DMS153 treated with DMSO at 0.1 percent for 48 hours (cell line): ENCODE data around the gene CACNB1.
A peak's percentile ranks its signal among the peaks of the same experiment; 100 is the strongest.
"Not testable (repeated sequence)": the region's sequence is repeated elsewhere in the genome, so short reads cannot be mapped to it uniquely, and the experiment has no call there.

Source experiments
- DNase-seq: peaks from one replicate; lab custom pipeline; 2025; ENCODE audit not compliant: unreplicated experiment; lab: John Stamatoyannopoulos, UW

CACNB1 gene

DNA sequence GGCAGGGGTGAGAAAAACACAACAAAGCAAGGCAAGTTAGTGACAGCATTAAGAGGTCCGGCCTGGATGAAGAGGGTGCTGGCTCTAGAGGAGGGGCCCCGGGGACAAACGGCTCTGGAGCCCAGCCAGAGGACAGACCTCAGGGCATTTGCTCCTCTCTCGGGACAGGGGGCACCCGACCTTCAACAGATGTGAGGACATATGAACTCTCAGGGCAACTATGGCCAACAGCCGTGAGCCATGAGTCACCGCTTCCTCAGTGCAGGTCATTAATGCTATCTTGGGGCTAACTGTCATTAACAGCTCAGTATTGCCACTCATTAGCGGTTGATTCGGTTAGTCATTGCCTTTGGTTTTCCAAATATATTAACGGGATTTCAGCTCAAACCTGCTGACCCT lies 21.8 kb downstream of the CACNB1 start:
- no peak for DNase-seq

DNA sequence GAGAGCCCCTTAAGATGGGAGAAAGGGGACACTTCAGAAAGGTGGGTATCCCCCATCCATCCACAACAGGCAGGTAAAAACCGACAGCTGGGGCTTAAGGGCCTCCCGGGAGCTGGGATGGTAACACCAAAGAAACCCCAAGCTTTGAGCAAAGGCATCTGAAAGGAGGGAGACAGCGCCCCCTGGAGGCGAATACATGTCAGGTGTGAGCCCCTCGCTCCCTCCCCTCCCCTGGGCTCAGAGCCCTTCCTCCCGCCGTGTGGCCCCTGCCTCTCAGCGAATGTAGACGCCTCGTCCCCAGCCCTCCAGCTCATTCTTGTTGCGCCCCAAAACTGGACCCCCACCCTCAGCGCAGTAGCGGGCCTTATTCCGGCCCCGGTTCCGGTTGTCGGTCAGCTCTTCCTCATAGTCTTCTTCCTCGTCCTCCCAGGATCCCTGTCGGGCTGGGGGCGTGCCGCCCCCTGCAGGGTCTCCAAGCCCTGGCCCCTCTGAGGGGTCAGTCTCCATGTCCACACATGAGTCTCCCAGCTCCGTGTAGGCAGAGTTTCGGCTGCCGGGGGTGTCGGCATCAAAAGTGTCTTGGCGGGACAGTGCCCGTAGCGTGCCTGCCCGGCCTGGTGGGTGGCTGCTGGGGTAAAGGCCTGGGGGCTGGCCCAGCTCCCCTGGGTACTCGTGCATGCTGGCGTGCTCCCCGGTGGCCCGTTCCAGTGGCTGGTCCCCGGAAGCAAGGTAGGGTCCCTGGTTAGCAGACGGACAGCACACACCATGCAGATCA lies 22.4 kb downstream of the CACNB1 start:
- DNase-seq = peak; percentile 24

DNA sequence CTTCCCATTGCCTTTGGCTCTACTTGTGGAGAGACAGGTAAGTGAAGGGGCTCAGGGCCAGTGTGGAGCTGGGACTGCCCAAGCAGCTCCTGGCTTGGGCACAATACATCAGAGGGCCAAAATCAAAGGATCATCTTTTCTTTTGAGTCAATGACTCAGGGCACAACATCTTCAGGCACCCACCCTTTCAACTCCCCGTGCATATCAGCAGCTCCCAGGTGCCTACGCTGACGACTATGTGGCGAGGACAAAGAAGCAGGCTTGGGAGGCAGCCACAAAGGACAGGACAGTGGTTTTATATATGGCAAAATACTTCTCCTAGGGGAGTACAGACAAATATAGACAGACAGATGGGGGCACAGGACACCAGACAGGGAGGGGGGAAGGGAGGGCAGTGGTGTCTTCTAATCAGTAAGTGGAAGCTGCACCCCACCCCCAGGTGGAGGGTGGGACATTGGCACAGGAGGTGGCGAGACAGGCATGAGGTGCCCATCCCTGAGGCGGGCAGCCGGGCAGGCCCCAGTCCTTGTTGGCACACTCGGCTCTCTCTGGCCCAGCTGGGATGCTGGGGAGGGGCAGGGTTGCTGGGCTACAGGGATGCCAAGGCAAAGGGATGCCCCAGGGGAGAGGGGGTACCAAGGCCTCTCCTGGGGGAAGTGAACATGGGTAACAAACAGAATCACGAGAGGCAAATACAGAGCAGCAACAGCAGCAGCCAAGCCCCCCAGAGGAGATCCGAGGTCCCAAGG lies 23.8 kb downstream of the CACNB1 start:
- no peak for DNase-seq

DNA sequence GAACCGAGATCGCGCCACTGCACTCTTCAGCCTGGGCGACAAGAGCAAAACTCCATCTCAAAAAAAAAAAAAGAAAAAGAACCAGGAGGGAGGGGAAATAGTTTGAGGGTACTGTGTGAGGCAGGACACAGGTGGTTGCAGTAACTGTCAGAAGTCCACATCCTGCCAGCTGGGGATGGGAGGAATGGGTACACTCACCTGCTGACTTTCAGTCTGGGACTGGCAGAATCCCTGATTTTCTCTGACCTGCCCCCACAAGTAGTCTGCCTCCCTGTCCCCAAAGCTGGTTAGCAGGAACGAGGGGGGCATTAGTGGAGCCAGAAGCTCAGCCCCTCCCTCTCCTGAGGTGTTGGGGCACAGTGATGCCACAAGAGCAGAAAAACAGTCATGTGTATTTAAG lies 24.4 kb downstream of the CACNB1 start:
- no peak for DNase-seq

DNA sequence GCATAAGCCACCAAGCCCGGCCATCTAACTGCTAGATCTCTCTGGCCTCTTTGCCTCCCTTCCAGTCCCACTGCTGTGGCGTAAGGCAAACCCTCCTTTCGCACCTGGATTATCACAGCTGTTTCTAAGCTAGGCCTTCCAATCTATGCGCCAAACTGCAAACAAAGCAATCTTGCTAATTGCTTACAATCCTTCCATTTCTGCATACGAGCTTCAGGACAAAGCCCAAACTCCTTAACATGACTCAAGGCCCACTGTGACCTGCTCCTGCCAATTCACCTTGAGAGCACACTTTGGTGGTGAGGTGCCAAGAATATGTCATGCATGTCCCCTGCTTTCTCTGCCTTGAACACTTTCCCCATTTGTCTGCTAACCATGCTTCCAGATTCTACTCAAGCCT lies 25.5 kb downstream of the CACNB1 start:
- DNase-seq = no peak

DNA sequence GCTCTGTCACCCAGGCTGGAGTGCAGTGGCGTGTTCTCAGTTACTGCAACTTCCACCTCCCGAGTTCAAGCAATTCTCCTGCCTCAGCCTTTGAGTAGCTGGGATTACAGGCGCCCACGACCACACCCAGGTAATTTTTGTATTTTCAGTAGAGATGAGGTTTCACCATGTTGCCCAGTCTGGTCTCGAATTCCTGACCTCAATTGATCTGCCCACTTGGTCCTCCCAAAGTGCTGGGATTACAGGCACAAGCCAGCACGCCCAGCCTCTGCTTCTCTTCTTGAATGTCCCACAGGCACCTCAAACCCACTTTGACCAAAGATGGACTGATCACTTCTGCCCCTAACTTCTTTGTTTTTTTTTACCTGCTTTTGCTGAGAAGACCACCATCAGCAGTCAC lies 26.9 kb downstream of the CACNB1 start:
- DNase-seq = no peak

DNA sequence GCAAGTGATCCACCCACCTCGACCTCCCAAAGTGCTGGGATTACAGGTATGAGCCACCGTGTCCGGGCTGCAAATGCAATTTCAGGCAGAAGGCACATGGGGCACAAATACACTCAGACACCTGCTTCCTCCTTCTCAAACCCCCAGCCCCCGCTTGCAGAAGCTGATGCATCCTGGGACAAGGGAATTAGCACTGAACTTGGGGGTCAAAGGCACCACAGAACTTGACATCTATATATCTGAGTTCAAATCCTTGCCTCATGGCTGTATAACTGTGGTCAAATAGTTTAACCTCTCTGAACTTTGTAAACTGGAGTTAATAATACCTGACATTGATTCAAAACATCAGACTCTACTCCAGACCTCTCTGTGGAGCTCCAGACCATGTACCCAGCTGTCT lies 27.4 kb downstream of the CACNB1 start:
- no peak for DNase-seq

DNA sequence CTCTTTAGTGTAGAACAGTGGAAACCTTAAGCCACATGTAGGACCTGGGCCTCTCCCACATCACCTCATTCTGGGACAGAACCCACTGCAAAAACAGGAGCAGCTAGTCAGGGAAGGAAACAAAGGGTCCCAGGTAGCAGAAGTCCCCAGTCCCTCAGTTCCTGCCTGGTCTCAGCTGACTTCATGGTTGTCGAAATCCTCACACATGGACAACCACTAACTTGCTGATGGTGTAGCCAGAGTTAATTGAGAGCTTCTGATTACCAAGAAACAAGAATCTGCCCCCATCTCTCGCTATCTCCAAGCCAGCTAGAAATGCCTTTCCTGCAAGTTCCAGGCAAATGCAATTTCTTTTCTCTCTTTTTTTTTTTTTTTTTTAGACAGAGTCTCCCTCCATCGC lies 28.0 kb downstream of the CACNB1 start:
- no peak for DNase-seq

DNA sequence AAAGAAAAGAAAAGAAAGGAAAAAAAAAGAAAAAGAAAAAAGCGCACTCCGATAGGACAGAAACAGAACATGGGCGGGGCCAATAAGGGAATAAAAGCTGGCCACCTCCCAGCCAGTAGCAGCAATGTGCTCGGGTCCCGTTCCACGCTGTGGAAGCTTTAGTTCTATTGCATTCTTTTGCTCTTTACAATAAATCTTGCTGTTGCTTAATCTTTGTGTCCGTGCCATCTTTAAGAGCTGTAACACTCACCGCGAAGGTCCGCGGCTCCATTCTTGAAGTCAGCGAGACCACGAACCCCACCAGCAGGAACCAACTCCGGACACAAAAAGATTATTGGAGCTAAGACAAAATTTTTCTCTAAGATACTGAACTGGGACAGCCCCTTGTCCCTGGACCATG lies 28.4 kb downstream of the CACNB1 start:
- DNase-seq = no peak

DNA sequence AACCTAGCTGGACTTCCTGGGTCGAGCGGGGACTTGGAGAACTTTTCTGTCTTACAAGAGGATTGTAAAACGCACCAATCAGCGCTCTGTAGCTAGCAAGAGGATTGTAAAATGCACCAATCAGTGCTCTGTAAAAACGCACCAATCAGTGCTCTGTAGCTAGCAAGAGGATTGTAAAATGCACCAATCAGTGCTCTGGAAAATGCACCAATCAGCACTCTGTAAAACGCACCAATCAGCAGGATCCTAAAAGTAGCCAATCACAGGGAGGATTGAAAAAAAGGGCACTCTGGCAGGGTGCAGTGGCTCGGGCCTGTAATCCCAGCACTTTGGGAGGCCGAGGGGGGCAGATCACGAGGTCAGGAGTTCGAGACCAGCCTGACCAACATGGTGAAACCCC lies 29.0 kb downstream of the CACNB1 start:
- DNase-seq = not testable (repeated sequence)

DNA sequence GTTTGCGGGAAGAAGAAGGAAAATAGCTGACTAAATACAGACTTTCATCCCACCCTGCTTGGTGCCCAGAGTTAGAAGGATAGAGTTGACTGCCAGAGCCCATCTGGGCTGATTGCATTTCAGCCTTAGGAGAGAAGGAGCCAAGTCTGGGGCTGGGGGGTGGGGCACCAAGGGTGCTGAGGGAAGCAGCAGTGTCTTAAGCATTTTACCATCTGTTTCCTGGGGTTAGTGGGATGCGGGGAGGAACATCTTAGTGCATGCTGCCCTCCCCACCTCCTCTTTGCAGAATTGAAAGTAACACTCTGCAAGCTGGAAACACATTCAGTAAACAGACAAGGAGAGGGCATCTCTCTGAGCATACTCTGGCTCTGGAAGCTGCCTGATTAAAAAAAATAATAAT lies 30.0 kb downstream of the CACNB1 start:
- no peak for DNase-seq

DNA sequence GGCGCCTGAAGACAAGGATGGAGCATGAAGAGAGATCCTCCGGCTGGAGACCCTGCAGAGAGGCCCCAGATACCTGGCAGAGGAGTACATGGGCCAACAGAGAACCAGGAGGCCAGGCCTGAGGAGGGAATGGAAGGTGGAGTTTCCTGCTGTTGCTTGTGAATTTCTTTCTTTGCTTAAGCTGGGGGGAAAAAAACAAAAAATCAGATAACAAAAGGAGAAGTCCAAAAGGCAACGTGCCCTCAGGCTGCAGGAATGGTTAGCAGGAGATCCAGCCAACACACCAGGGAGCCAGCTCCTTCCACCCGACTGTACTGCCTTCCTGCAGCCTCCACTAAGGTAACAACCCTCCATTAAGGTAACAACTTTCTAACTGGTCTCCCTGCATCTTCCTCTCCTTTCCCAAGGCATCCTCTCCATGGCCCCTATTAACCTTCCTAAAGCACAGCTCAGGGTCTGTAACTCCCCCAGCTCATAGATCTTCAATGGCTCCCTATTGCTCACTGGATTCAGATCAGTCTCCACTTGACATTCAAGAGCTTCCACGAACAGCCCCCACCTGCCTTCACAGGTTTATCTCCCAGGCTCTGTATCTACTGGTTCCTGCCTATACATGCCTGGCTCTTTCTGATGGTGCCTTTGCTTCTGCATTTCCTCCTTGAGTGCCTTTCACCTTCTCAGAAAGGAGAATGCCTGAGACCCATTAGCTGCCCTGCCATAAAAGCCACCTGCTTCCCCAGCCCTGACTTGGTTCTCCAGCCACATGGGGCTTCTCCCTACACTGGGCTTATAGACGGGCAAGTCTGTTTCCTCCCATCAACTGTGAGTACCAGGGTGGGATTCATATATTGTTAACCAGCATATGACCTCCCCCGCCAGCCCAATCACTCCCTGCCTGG lies 30.8 kb downstream of the CACNB1 start:
- DNase-seq = no peak

DNA sequence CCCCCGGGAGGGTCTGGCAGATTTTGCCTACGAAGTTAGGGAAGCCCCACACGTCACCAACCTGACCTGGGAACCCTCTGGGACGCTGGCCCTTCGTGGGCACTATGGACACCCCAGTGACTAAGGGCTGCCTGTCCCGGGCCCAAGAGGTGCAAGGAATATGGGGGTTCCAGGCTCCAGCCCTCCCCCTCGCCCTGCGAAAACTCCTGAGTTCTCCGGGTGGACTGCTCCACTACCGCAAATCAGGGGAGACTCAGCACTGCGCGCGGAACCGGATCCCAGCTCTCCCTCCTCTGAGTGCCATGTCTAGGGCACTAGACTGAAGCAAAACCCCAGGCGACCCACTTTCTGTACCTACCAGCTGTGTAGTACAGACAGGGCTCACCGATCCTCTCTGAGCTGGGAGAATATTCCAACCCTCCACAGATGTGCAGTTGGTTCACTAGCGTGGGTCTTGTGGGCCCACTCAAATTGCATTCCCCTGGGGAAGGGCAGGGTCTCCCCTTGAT lies 31.6 kb downstream of the CACNB1 start, which contains the start of gene ARL5C:
Gene ARL5C, minus strand, starts transcription at position 321 of the 509 bp plus-strand sequence. CDS start 401 bp downstream, outside the sequence.
- DNase-seq = no peak

DNA sequence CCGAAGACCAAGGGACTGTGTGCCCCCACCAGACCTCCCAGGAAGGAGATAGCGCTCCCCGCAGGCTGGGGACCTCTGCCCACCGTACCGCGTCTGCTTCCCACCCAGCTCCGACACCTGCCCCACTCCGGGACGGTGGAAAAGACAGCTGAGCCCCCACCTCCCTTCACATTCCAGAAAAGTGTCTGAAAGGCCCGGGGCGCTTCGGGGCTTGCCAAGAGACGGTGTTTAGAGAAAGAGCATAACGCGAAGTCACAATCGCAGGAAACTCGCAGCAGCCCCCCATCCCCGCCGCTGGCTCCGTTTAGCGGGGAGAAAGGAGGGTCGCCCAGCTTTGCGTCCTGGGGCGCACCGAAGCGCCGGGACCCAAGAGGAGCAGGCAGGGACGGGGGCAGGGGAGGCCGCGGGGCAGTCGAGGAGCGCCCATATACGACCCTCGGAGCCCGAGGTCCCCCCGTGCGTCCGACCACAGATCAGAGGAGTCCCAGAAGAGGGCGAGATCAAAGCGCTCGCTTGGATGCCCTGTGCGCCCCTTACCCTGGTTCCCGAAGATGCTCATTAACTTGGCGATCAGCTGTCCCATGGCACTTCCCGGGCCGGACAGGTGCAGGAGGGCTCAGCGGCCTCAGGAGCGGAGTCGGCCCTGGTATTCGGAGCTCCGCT lies 32.2 kb downstream of the CACNB1 start:
- no peak for DNase-seq

DNA sequence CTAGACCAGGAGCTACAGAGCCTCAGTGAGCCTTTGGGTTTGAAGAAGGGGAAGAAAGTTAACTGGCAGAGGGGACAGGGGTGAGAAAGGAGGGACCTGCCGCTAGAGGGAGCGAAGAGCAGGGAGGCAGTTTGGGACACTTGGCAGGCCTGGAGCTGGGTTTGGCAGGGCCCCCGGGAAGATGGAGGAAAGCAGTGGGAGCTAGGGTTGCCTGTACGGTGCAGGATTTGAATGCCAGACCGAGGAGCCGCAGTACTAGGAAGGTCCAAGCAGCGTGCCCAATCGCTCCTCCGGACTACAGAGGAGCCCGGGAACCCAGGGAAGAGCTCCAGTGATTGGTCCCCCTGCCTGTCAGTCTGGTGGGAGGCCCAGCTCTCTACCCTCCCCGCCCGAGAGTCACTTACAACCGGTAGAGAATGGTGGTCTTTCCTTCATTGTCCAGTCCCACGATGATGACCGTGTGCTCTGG lies 32.8 kb downstream of the CACNB1 start:
- peak; percentile 14 for DNase-seq

DNA sequence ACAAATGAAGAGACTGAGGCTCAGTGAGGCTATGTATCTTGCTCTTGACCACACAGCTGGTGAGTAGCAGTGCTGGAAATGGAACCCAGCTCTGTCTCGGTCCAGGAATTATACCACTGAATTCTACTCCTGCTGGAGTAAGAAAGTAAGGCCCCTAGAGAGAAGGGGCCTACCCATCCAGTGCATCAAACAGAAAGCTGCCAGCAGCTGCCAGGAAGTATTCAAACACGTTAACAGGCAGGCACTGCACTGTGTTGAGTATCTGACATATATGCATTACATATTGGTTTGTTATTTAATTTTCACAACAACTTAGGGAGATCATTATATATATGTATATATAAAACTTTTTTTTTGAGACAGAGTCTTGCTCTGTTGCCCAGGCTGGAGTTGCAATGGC lies 35.5 kb downstream of the CACNB1 start:
- DNase-seq = no peak

DNA sequence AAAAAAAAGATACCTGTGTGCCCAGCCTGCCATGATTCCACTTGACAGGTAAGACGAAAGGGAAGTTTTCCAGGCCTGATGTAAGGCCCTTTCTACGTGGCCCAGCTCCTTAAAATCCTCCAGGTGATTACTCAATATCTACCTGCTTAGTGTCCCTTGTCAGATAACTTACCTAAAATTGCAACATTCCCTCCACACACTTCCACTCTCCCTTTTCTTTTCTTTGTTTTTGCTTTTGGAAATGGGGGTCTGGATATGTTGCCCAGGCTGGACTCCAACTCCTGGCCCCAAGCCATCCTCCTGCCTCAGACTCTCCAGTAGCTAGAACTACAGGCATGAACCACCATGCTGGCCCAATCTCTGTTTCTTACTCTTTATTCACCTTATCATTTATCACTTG lies 38.8 kb downstream of the CACNB1 start:
- DNase-seq = no peak

DNA sequence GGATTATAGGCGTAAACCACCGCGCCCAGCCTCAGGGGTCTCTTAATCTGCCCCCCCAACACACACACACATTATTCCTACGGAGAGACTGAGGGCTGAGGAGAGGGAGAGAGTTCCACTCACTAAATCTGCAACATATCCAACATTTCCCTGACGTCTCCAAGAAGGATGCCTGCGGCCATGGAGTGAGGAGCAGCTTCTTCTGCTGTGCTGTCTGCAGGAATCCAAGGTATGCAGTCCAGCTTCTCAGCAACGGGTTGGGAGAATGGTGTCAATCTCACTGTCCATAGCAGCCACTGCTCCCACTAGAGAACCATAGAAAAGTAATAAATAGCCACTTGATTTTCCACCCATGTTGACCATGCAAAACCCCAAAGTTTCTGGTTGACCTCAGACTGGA lies 41.0 kb downstream of the CACNB1 start:
- no peak for DNase-seq

DNA sequence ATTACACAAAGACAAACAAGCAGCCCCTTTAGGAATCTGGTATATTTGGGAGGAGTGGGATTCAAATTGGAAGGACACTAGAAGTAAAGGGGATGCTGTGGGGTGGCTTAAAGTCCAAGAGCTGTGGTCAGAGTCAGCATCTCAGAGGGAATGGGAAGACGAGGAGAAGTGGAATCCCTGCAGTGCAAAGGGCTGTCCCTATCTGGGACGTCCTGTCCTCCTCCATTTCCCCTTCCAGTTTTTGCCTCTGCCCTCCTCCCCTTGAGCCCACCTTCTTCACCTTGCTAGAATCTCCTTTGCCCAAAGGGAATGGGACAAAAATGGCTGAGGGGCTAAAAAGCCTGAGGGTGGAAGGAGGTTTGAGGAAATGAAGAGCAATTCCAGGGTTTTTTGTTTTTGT lies 41.8 kb downstream of the CACNB1 start:
- DNase-seq = no peak

DNA sequence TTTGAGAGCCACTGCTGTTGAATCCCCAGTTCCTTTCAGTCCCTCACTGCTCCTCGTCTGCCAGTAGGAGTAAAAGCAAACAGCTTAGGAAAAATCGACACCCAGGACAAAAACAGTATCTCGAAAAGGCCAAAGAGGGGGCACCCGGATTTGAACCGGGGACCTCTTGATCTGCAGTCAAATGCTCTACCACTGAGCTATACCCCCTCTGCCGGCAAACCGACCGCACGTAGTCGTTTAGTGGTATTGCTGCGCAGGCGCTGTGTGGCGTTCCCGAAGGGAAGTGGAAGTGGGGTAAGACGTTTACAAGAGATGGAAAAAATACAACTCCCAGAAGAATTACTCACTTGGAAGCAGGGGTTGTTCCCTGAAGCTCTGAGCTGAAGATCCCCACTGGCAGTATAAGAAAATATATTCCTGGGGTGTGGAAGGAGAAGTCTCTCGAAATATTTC lies 43.8 kb downstream of the CACNB1 start:
- peak; percentile 75 for DNase-seq
